PFSK-1 (cell line): ENCODE data around the gene BCL2.

Source experiments
- FOXP2 ChIP-seq: optimal IDR thresholded peaks from 2 replicates; pipeline ENCODE3; 2011; ENCODE audit warnings: borderline replicate concordance, control low read depth, inconsistent platforms; ENCODE audit not compliant: insufficient read depth; ENCODE audit errors: extremely low read length, extremely low read depth
- POLR2AphosphoS5 ChIP-seq: IDR thresholded peaks from 2 replicates; pipeline ENCODE4 v1.6.1; 2012; ENCODE audit warnings: low read depth, mild to moderate bottlenecking, control low read depth, low read length, moderate library complexity
- SIN3A ChIP-seq: IDR thresholded peaks from 2 replicates; pipeline ENCODE4 v1.6.1; 2012; ENCODE audit warnings: mild to moderate bottlenecking, low read length, moderate library complexity, borderline replicate concordance; ENCODE audit not compliant: insufficient read depth
- TAF1 ChIP-seq: IDR thresholded peaks from 2 replicates; pipeline ENCODE4 v1.6.1; 2012; ENCODE audit warnings: low read length, control low read depth, borderline replicate concordance; ENCODE audit not compliant: insufficient read depth
- TF ChIP-seq, protein P1 (sequence below), 2 experiments: IDR thresholded peaks; 2 replicates each; pipeline versions ENCODE4 v1.6.1 to v1.8.0; 2011 to 2012; ENCODE audit warnings: low read depth in 2 of 2, low read length in 2 of 2, control low read depth in 1 of 2, inconsistent platforms in 1 of 2, mild to moderate bottlenecking in 1 of 2, moderate library complexity in 1 of 2; ENCODE audit not compliant: insufficient read depth in 1 of 2

BCL2 gene

DNA sequence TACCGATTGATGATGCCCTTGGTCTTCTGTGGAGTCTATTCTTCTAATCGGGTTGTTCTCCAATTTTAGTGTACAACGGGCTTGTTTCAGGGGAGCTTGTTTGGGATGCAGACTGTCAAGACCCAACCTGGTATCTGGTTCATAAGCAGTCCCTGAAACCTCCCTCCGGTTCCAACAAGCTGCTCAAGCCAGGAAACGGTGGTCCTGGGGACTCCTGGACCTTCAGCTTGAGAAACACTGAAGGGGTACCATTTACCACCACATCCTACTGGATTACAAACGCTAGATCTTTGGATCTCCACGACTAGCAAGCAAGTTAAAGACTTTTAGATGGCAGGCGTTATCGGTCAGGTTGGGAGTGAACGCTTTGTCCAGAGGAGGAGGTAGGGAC is 2.0 kb downstream of the BCL2 start:
- TF ChIP-seq SIN3A (no peak), TAF1 (no peak), FOXP2 (no peak), POLR2AphosphoS5 (no peak)
- TF ChIP-seq, protein P1, sequence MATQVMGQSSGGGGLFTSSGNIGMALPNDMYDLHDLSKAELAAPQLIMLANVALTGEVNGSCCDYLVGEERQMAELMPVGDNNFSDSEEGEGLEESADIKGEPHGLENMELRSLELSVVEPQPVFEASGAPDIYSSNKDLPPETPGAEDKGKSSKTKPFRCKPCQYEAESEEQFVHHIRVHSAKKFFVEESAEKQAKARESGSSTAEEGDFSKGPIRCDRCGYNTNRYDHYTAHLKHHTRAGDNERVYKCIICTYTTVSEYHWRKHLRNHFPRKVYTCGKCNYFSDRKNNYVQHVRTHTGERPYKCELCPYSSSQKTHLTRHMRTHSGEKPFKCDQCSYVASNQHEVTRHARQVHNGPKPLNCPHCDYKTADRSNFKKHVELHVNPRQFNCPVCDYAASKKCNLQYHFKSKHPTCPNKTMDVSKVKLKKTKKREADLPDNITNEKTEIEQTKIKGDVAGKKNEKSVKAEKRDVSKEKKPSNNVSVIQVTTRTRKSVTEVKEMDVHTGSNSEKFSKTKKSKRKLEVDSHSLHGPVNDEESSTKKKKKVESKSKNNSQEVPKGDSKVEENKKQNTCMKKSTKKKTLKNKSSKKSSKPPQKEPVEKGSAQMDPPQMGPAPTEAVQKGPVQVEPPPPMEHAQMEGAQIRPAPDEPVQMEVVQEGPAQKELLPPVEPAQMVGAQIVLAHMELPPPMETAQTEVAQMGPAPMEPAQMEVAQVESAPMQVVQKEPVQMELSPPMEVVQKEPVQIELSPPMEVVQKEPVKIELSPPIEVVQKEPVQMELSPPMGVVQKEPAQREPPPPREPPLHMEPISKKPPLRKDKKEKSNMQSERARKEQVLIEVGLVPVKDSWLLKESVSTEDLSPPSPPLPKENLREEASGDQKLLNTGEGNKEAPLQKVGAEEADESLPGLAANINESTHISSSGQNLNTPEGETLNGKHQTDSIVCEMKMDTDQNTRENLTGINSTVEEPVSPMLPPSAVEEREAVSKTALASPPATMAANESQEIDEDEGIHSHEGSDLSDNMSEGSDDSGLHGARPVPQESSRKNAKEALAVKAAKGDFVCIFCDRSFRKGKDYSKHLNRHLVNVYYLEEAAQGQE (IDR thresholded peaks at IDR 0.05; ENCODE audit: insufficient read depth in 1 of 2, low read depth in 2 of 2, low read length in 2 of 2): no peak

DNA sequence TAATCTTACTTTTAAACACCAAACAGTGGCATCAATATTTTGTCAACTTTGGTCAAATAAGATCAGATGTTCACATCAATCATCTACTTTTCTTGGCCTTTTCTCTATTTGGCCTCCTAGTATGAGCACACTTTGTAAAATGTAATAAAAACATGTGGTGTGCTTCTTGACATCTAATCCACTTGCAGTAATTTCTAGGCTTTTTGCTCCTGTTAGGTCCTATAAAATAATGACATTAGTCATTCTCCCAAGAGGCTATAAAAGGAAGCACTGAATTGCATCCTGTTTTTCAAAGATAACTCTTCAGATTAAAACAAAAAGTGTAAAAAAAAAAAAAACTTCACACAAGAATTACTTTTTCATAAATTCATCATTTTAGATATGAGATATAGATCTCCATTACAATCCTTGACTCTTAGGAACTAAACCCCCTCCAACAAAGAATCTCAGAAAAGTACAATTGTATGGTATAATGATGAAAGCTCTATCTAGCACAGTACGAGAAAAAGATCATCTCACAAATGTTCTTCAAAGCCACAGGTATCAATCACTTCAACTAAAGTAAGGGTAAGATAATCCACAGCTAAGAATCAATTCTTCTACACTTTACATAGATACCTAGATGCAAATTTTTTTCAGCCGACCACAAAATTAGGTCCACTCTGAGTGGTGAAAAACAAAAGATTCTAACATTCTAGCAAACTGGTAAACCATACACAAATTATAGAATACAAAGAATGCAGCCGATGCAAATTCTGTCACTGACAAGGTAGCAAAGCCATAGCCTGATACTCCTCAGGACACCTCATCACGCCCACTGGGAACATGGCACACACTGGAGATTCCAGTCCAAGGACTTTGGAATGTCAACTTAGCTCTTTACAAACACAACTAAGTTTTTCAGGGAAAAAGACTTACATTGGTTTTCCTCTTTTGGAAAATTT is 2.7 kb downstream of the BCL2 start:
- TF ChIP-seq SIN3A (0 out of 2 replicates have a peak, but pooled peaks have one; percentile 27), POLR2AphosphoS5 (no peak)

DNA sequence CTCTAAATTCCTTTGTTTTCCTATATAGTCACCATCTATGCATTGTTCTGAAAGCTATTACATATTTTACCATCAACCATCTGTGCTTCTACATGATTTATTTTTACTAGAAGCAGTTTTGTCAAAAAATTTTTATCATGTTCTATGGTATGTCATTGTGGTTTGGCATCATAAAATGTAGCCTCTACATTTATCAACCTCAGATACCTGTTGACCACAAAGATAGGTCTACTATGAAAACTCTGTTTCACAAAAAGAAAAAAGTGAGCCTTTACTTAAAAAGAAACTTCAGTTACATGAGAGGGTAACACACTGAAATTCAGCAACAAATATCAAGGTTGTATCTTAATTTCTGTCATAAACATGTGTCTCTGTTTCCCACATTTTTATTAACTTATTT is 3.7 kb downstream of the BCL2 start:
- TF ChIP-seq SIN3A (no peak), TAF1 (no peak), POLR2AphosphoS5 (no peak), FOXP2 (no peak)
- TF ChIP-seq, protein P1 (IDR thresholded peaks at IDR 0.05; ENCODE audit: insufficient read depth in 1 of 2, low read depth in 2 of 2, low read length in 2 of 2): no peak

DNA sequence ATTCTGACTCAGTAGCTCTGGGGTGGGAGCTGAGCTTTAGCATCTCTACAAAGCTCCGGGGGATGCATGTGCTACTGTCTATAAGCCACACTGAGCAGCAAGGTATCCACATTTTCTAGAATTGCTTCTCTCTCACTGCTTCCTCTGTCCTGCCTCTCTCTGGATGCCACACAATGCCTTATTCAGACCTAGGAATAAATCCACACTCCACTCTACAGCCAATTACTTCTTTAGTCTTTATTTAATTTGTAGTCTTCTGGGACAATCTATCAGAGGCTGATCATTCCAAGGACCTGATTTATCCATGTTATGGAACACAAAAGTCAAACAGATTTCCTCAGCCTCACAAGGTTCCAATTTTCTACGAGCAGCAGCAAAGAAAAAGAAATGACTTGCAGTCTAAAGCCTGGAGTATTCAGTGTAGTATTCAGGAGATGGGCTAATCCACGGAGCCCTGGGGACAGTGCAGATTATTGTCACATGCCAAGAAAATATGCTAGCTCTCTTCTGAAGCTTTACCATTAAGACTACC is 4.4 kb downstream of the BCL2 start:
- TF ChIP-seq TAF1 (no peak), SIN3A (no peak), FOXP2 (no peak), POLR2AphosphoS5 (no peak)
- TF ChIP-seq, protein P1 (IDR thresholded peaks at IDR 0.05; ENCODE audit: insufficient read depth in 1 of 2, low read depth in 2 of 2, low read length in 2 of 2): no peak

DNA sequence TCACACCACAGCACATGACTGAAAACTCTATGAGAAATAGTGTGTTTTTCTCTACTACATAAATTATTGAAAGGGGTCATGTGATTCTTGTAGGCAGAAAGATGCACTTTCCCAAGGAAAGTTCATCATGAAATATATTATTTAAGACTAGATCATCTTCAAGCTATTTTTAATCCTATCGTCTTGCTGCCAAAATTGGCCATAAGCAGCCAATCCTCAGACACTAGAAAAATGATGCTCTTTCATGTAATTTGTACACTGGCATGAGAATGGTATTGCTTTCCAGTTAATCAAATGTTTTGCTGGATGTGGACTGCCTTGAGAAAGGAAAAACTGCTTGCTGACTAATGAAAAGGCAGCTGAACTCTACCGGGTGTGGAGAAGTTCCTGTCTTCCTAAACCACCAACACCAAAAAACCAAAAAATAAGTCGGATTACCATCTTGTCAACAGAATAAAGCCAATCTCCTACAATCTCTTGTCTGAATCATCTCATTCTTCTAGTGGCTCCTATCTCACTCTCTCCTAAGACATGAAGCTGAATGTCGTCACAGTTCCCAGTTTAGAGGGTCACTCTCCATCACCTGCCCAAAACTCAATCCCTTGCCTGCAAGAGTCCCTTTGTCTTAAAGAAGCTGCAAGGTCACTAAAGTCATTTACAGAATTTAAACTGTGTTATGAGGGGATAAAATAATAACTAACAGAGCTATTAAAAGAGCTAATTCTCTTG is 5.3 kb downstream of the BCL2 start:
- TF ChIP-seq SIN3A: no peak
- TF ChIP-seq, protein P1 (IDR thresholded peaks at IDR 0.05; ENCODE audit: insufficient read depth in 1 of 2, low read depth in 2 of 2, low read length in 2 of 2): no peak
- TF ChIP-seq TAF1: no peak
- TF ChIP-seq FOXP2: no peak
- no peak for TF ChIP-seq POLR2AphosphoS5
